ENCODE data around the gene TRPV4.

- TF ChIP-seq, protein P1, sequence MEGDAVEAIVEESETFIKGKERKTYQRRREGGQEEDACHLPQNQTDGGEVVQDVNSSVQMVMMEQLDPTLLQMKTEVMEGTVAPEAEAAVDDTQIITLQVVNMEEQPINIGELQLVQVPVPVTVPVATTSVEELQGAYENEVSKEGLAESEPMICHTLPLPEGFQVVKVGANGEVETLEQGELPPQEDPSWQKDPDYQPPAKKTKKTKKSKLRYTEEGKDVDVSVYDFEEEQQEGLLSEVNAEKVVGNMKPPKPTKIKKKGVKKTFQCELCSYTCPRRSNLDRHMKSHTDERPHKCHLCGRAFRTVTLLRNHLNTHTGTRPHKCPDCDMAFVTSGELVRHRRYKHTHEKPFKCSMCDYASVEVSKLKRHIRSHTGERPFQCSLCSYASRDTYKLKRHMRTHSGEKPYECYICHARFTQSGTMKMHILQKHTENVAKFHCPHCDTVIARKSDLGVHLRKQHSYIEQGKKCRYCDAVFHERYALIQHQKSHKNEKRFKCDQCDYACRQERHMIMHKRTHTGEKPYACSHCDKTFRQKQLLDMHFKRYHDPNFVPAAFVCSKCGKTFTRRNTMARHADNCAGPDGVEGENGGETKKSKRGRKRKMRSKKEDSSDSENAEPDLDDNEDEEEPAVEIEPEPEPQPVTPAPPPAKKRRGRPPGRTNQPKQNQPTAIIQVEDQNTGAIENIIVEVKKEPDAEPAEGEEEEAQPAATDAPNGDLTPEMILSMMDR (IDR thresholded peaks at IDR 0.05) = no peak
- TF ChIP-seq POLR2A (IDR thresholded peaks at IDR 0.05) = no peak
These were observed 66.9 kb downstream of the TRPV4 start for GRCh38 chr12:109766251-109766778.

Data from esophagus squamous epithelium (tissue), 4 donors.